NCI-H187 treated with DMSO at 0.1 percent for 48 hours (cell line): ENCODE measurements around the gene MYLIP.

ENCODE experiments used
- DNase-seq: peaks from one replicate; lab custom pipeline; 2025; lab: John Stamatoyannopoulos, UW

MYLIP gene

DNA sequence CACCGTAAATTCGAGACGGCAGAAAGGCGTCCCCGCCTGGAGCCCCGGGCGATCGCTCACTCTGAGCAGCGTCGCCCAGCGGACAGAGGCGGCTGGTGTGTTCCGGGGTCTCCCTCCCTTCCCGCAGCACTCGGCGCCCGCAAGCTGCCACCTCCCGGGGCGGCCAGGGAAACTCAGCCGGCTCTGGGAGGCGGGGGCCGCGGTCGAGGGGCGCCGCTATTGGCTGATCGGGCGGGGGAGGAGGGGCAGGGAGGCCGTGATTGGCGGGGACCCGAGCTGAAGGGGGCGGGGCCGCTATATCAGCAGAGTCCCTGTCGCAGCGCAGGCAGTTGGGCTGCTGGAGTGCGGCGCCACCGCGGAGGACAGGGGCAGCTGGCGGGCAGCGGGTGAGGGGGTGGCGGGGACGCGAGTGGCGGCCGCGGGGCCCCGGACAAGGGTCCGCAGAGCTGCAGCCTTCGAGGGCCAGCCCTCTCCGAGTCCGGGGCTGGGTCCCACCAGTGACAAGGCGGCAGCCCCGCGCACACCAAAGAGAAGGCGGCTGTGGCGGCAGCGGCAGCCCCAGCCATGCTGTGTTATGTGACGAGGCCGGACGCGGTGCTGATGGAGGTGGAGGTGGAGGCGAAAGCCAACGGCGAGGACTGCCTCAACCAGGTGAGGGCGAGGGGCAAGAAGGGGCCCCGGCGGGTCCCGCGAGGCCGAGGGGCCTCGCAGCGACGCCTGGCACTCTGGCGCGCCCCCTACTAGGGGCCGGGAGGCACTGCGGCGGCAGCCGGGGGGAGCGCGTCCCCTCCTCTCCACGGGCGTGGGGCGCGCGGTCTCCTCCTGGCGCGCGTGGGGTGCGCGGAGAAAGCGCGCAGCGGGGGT is at the start of gene MYLIP:
TSS of gene MYLIP (plus strand) at position 328 of the 864 bp plus-strand sequence. CDS start at position 565, 237 bp downstream.
- peak; percentile 53 for DNase-seq

DNA sequence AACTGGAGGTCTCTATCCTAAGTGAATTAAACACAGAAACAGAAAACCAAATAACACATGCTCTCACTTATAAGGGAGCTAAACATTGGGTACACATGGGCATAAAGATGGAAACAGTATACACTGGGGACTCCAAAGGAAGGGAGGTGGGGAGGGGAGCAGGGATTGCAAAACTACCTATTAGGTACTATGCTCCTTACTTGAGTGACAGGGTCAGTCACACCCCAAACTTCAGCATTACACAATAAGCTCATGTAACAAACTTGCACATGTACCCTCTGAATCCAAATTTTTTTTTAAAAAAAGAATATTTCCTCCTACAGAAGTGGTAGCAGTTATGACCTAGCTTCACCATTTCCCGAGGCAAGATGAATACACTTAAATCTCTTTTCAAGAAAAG is 49.5 kb upstream of the MYLIP start:
- DNase-seq: no peak

GRCh38 chr6:16080204-16080603 is 48.7 kb upstream of the MYLIP start:
- no peak for DNase-seq

DNA sequence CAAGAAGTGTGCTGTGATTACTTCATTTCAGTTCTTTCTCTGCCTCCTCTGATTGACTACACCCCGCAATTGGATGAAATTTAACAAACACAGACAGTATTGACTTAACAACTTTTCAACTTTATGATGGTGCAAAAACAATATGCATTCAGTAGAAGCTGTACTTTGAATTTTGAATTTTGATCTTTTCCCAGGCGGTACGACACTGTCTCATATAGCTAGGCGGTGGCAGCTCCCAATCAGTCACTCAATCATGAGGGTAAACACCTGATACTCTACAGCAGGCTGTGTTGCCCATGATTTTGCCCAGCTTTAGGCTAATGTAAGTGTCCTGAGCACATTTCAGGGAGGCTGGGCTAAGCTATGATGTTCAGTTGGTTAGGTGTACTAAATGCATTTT is 47.6 kb upstream of the MYLIP start:
- no peak for DNase-seq

DNA sequence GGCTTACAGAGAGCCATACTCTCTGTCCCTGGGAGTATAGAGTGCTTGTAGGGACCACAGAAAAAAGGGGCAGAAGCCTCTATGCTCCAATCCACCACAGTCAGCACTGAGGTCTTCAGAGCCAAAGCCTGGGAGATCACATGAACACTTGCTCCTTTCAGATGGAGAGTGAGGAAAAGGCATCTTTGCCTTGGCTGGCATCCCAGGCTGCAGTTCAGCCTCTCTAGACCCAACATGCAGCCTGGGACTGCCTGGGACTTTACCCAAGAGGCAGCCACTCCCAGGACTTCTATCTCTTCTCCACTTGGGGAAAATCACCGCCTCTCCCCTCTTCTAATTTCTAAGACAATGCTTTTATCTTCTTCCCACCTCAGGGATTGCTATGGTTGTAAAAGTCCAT is 46.5 kb upstream of the MYLIP start:
- no peak for DNase-seq

- DNase-seq: no peak
These were observed 41.9 kb upstream of the MYLIP start for GRCh38 chr6:16086965-16087364.

DNA sequence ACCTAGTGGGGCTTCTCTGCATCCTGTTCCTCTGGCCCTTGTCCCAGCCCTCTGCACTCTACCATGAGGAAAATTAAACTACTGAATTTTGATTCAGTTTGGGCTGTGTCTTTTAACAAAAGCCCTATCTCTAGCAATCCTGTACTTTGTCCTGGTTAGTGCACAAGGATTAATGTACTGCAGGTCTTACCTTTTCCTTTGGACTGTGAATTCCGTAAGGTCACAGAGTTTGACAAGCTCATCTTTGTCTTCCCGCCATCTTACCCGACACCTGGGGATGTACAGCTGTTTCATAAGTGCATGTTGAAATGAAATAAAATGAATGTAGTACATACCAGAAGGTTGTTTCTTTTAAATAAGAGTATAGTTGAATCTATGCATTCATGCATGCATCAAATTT is 41.5 kb upstream of the MYLIP start:
- no peak for DNase-seq

DNA sequence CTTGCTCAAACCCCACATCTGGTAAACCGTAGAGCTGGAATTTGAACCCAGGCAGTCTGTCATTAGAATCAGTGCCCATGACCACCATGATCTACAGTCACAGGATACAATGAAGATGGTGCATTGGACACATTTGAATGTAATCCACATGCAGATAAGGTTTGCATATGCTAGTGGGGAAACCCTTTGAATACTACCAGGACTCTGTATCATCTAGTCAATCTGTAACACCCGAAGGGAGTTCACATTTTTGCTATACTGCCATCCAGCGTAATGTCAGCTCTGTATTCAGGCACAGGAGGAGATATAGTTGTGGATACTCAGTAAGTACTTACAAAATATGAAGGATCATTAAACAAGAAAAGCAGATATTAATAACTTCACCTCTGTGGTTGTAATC is 40.5 kb upstream of the MYLIP start:
- no peak for DNase-seq

DNA sequence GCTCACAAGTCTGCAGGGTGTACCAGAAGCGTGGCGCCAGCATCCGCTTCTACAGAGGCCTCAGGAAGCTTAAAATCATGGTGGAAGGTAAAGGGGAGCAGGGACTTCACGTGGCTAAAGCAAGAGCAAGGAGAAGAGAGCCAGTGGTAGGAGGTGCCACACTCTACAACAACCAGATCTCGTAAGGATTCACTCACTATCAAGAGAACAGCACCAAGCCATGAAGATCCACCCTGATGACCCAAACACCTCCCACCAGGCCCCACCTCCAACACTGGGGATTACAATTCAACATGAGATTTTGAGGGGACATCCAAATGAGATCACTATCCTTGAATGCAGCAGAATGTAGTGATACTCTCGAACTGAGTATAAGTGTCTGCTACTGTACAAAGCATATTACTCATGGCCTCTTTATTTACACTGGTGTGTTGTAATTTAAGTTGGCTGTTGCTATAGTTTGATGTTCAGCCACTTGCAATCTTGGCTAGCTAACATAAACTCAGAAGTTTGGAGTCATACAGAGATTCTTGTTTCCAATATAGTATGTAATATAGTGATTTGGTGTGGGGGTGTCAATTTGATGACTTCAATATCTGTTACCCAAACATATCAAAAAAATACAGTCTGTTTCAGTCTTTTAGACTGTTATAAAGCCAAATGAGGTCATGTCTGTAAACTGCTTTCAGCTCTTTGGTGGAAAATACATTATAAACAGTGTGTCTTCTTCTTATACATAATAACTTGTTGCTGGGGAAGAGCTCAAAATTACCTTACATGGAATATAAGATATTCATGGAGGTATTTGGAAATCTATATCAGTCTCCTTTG is 39.4 kb upstream of the MYLIP start:
- no peak for DNase-seq

- no peak for DNase-seq
These were observed 38.4 kb upstream of the MYLIP start for GRCh38 chr6:16090452-16090851.

DNA sequence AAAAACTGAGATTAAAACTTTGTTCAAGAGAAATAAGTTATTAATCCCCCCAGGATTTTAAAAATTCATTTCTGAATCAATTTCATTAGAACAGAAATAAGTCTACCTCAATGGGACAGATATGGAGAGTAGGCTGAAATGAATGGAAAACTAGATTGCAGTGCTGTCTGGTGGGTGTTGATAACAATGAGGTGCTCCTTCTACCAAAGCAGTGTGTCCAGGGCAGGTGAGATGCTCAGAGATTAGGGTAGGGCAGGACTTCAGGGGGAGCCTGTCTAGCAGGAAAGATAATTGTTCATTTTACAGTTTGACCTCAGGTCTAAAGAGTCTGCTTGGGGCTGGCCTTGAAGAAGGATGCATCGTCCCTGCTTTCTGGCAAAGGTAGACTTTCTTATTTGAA is 38.0 kb upstream of the MYLIP start:
- no peak for DNase-seq

DNA sequence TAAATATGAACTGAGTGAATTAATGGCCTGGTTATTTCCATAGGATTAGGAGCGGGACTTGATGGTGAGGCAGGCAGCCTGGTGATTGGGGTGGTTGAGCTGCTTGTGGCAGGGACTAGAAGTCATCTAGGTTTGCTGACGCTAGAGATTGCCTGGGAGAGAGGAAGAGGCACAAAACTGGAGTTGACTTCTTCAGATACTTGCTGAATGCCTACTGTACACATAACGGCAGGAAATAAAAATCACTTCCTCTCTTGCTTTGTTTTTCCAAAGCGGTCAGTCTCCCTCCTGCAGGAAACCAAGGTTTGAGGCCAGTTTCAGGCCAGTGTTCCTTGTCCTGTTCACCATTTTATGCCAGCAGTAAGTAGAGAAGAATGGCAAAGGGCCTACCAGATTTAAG is 36.7 kb upstream of the MYLIP start:
- no peak for DNase-seq

- no peak for DNase-seq
These were observed 35.9 kb upstream of the MYLIP start for GRCh38 chr6:16092990-16093389.

GRCh38 chr6:16095180-16095579 is 33.7 kb upstream of the MYLIP start:
- DNase-seq: no peak

DNA sequence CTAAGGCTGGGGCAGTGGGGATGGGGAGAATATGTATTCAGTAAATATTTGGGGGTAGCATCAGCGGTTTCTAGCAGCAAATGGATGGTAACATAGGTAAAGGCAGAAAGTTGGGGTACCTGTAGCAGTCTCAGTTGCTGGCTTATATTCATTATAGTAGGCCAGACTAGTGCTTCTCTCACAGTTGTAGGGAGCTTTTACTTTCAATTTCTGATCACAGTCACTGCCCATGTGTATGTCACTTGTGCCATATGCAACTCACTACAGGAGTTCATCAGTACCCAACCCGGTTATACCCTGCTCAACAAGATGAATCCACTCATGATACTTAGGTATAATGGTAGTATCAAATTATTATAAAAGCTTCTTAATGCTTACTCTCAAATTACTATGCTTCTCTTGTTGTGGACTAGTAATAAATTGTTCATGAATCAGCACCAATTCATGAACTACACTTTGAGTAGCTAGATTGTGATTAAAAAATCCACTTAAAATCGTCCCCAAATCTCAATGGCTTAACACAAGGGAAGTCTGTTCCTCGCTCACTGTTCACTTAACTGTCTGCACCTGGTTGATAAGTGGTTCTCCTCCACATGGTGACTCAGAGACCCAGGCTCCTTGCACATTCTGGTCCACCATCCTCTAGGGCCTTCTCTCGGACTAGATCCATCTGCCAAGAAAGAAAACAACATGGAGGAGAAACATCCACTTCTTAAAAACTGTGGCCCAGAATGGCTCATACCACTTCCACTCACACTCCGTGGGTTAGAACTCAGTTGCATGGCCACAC is 31.3 kb upstream of the MYLIP start:
- DNase-seq: no peak

- no peak for DNase-seq
These were observed 30.7 kb upstream of the MYLIP start for GRCh38 chr6:16098211-16098610.

DNA sequence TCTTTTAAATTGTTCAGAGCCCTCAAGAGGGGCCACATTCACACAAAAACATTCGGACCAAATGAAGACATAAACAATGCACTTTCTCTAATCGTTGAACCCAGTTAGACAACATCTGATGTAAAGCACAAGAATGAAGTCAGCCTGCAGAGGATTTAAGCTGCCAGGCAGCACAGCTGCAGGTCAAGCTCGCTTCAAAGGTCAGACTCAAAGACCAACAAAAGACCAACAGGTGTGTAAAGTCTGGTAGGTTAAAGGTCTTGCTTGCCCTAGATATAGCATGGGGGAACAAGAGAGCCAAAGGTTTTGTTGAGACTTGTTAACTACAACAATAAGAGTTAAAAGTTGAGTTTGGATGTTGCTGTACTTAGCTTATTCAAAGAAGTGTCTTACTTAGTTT is 26.7 kb upstream of the MYLIP start:
- DNase-seq: no peak

DNA sequence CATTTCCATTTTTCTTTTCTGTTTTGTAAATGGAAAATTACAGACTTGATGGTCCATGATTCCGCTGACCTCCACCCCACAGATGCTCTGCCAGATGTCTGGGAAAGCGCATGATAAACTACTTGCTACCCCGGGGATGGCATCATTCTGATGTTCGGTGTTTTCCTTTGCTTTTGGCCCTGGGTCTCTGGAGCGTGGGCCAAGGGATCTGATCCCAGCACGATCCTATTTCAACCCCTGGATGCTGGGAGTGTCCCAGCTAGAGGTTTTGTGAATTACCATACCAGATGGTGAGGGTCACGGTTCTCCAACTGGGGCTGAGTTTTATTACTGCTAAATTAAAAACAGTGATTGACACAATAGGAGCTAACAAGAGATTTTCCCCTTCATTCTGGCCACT is 25.2 kb upstream of the MYLIP start:
- no peak for DNase-seq

- DNase-seq: no peak
These were observed 24.1 kb upstream of the MYLIP start for GRCh38 chr6:16104624-16105433.

- no peak for DNase-seq
These were observed 23.0 kb upstream of the MYLIP start for GRCh38 chr6:16105854-16106253.

- DNase-seq: no peak
These were observed 21.7 kb upstream of the MYLIP start for GRCh38 chr6:16106991-16107787.
